A673 (cell line): ENCODE data around the gene RAB13. TPM values are rescaled to one million over a fixed set of nuclear protein-coding genes. Genes with fewer than 3 reads are reported as not detected.
"Not testable (repeated sequence)": the region's sequence is repeated elsewhere in the genome, so short reads cannot be mapped to it uniquely, and the experiment has no call there.

Experiments used
- BruUV-seq: library from RNA; stranded (reverse); fragments of 400-500 nt; replicated peaks from 2 replicates; lab custom pipeline; 2021; lab: Mats Ljungman, UMichigan
- CTCF ChIA-PET: fragments of 300-600 bp; sonication (Branson Sonifier 250); formaldehyde crosslinking; loops from one replicate; lab custom pipeline; 2022; ENCODE audit warnings: antibody characterized with exemption; lab: Charles Lee
- POLR2A ChIA-PET: fragments of 300-600 bp; sonication (Branson Sonifier 250); formaldehyde crosslinking; loops from one replicate; lab custom pipeline; 2022; ENCODE audit warnings: antibody characterized with exemption; ENCODE audit not compliant: low non-redundant PET; lab: Charles Lee
- DNase-seq: peaks from one replicate; pipeline ENCODE4 v3.0.0-alpha.2; 2015; ENCODE audit warnings: low spot score
- H3K27ac ChIP-seq: fragments of 200-600 bp; sonication (generic); 2 replicates; pipeline ENCODE4 v1.5.1; 2016; ENCODE audit warnings: mixed run types, low read depth, mild to moderate bottlenecking, mixed read lengths, antibody characterized with exemption, low read length; ENCODE audit not compliant: poor library complexity, severe bottlenecking
- H3K27me3 ChIP-seq: fragments of 200-600 bp; sonication (generic); replicated peaks from 2 replicates; pipeline ENCODE4 v1.6.1; 2017; ENCODE audit warnings: mixed run types, low read depth, mild to moderate bottlenecking, mixed read lengths, antibody characterized with exemption, low read length; ENCODE audit not compliant: insufficient read depth, poor library complexity
- H3K36me3 ChIP-seq: fragments of 200-600 bp; sonication (generic); 2 replicates; pipeline ENCODE4 v1.6.1; 2016; ENCODE audit warnings: mixed run types, mild to moderate bottlenecking, mixed read lengths, antibody characterized with exemption, low read length; ENCODE audit not compliant: insufficient read depth, poor library complexity, severe bottlenecking
- H3K4me1 ChIP-seq: fragments of 200-600 bp; sonication (generic); 2 replicates; pipeline ENCODE4 v1.6.1; 2017; ENCODE audit warnings: mixed run types, mild to moderate bottlenecking, mixed read lengths, antibody characterized with exemption, low read length; ENCODE audit not compliant: insufficient read depth, poor library complexity, severe bottlenecking
- H3K4me3 ChIP-seq: fragments of 200-600 bp; sonication (generic); 2 replicates; pipeline ENCODE4 v1.5.1; 2016; ENCODE audit warnings: low read depth, mixed run types, mild to moderate bottlenecking, mixed read lengths, low read length; ENCODE audit not compliant: poor library complexity, severe bottlenecking
- H3K9me3 ChIP-seq: fragments of 200-600 bp; sonication (generic); 2 replicates; pipeline ENCODE4 v1.6.1; 2016; ENCODE audit warnings: mixed run types, low read depth, mild to moderate bottlenecking, mixed read lengths, antibody characterized with exemption, low read length; ENCODE audit not compliant: poor library complexity, severe bottlenecking
- EZH2 ChIP-seq: fragments of 200-600 bp; sonication (generic); IDR thresholded peaks from 2 replicates; pipeline ENCODE4 v1.6.1; 2017; ENCODE audit warnings: borderline replicate concordance, low read depth, mild to moderate bottlenecking, mixed read lengths, antibody characterized with exemption, low read length; ENCODE audit not compliant: poor library complexity, severe bottlenecking
- intact Hi-C: fragments of 100-400 bp; cut with micrococcal nuclease; formaldehyde crosslinking; loops from one replicate; pipeline ENCODE4 v1.10.0; 2022; ENCODE audit not compliant: unreplicated experiment
- total RNA-seq: library from RNA; stranded (reverse); gene quantifications from 2 replicates; pipeline ENCODE4 v1.2.3, GENCODE V29; 2021
- TF ChIP-seq, protein P1 (sequence below): fragments of 300-800, 200-600 bp; sonication (generic); conservative IDR thresholded peaks from 2 replicates; pipeline ENCODE4 v1.5.1; 2017; ENCODE audit warnings: low read depth, mild to moderate bottlenecking, antibody characterized with exemption, low read length, moderate library complexity, mixed read lengths

Gene RAB13
- total RNA-seq, 1 experiment from 2014 or later: 206 TPM

DNA sequence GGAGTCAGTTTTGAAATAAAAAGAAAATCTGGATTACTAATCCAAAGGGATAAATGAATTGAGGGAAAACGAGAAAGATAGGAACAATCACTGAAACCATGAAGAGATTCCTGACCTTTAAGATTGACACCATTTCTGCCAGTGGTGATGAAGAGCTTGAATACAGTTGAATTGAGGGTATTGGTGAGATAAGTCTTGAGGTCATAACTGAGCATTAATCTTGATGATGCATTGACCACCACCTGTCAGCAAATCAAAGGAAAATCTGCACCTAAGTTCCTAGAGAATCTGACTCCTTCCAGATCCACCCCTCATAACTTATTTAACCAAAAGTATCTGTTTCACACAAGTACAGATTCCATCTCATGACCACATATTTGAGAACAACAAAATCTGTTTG, 26.0 kb upstream of the RAB13 start:
- no peak overlapping the region for H3K4me3 ChIP-seq
- no TSS peak for BruUV-seq
- no peak for DNase-seq
- no peak overlapping the region for H3K27ac ChIP-seq
- H3K27me3 ChIP-seq: no peaks in the 10 kb centered on the region
- CTCF ChIA-PET: interaction anchor here (0.7 kb wide), 1 partner anchor 388 kb away, joined by 8 read pairs; no protein-coding TSS in a partner anchor
- H3K9me3 ChIP-seq: no peaks in the 10 kb centered on the region
- TF ChIP-seq, protein P1, sequence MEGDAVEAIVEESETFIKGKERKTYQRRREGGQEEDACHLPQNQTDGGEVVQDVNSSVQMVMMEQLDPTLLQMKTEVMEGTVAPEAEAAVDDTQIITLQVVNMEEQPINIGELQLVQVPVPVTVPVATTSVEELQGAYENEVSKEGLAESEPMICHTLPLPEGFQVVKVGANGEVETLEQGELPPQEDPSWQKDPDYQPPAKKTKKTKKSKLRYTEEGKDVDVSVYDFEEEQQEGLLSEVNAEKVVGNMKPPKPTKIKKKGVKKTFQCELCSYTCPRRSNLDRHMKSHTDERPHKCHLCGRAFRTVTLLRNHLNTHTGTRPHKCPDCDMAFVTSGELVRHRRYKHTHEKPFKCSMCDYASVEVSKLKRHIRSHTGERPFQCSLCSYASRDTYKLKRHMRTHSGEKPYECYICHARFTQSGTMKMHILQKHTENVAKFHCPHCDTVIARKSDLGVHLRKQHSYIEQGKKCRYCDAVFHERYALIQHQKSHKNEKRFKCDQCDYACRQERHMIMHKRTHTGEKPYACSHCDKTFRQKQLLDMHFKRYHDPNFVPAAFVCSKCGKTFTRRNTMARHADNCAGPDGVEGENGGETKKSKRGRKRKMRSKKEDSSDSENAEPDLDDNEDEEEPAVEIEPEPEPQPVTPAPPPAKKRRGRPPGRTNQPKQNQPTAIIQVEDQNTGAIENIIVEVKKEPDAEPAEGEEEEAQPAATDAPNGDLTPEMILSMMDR: no peak
- TF ChIP-seq EZH2: no peak
- no peaks in the 10 kb centered on the region for H3K4me1 ChIP-seq
- POLR2A ChIA-PET: no interaction called here
- no peaks in the 10 kb centered on the region for H3K36me3 ChIP-seq
- intact Hi-C loops: no loop called here

GRCh38 chr1:154006136-154006535, 20.0 kb upstream of the RAB13 start:
- Histone ChIP-seq H3K9me3 (no peaks in the 10 kb centered on the region), H3K4me3 (no peak overlapping the region), H3K36me3 (no peaks in the 10 kb centered on the region), H3K27me3 (no peaks in the 10 kb centered on the region), H3K4me1 (no peaks in the 10 kb centered on the region), H3K27ac (no peak overlapping the region)
- ChIA-PET POLR2A (no interaction called here), CTCF (no interaction called here)
- no peak for DNase-seq
- TF ChIP-seq, protein P1: no peak
- no peak for TF ChIP-seq EZH2
- no TSS peak for BruUV-seq
- intact Hi-C loops: no loop called here

- intact Hi-C loops: no loop called here
- no peak for DNase-seq
- no TSS peak for BruUV-seq
- Histone ChIP-seq H3K4me3 (no peak overlapping the region), H3K27me3 (no peaks in the 10 kb centered on the region), H3K9me3 (no peaks in the 10 kb centered on the region), H3K36me3 (no peaks in the 10 kb centered on the region), H3K27ac (no peak overlapping the region), H3K4me1 (no peaks in the 10 kb centered on the region)
- ChIA-PET CTCF (no interaction called here), POLR2A (no interaction called here)
- TF ChIP-seq, protein P1: no peak
Measured at GRCh38 chr1:154000420-154000819, 14.3 kb upstream of the RAB13 start.

GRCh38 chr1:153996882-153997281, 10.7 kb upstream of the RAB13 start:
- CTCF ChIA-PET, intact Hi-C loops, BruUV-seq: not testable (repeated sequence)

More at GRCh38 chr1:153996882-153997281, 10.7 kb upstream of the RAB13 start:
- H3K27ac ChIP-seq, H3K4me1 ChIP-seq, H3K4me3 ChIP-seq, POLR2A ChIA-PET, H3K9me3 ChIP-seq, H3K27me3 ChIP-seq, DNase-seq: not testable (repeated sequence)
- H3K36me3 ChIP-seq: peaks cover 34% of the 10 kb centered on the region
